CD4-positive, alpha-beta T cell treated with Interleukin-15 for 4 hours (primary cell): ENCODE results near the gene ARFGAP3.
"Not testable (repeated sequence)": the region's sequence is repeated elsewhere in the genome, so short reads cannot be mapped to it uniquely, and the experiment has no call there.

Experiments
- DNase-seq: peaks from one replicate; pipeline ENCODE4 v3.0.0-alpha.2; 2020; ENCODE audit warnings: low spot score

ARFGAP3 gene

GRCh38 chr22:42768385-42769035, 88.6 kb downstream of the ARFGAP3 start:
- no peak for DNase-seq

GRCh38 chr22:42766860-42767259, 90.2 kb downstream of the ARFGAP3 start:
- DNase-seq: no peak

GRCh38 chr22:42764895-42765363, 92.1 kb downstream of the ARFGAP3 start:
- DNase-seq: no peak

GRCh38 chr22:42763965-42764480, 93.0 kb downstream of the ARFGAP3 start:
- DNase-seq: no peak

GRCh38 chr22:42760806-42761565, 96.1 kb downstream of the ARFGAP3 start:
- DNase-seq: no peak

GRCh38 chr22:42758931-42759629, 98.0 kb downstream of the ARFGAP3 start:
- DNase-seq: no peak

GRCh38 chr22:42755553-42755952, 101.5 kb downstream of the ARFGAP3 start:
- DNase-seq: not testable (repeated sequence)

GRCh38 chr22:42755121-42755520, 102.0 kb downstream of the ARFGAP3 start:
- DNase-seq: not testable (repeated sequence)

- no peak for DNase-seq
Measured at GRCh38 chr22:42754658-42755057, 102.4 kb downstream of the ARFGAP3 start.

GRCh38 chr22:42752912-42753311, 104.2 kb downstream of the ARFGAP3 start:
- no peak for DNase-seq

GRCh38 chr22:42752230-42752746, 104.8 kb downstream of the ARFGAP3 start:
- no peak for DNase-seq

- not testable (repeated sequence) for DNase-seq
Measured at GRCh38 chr22:42750421-42750820, 106.7 kb downstream of the ARFGAP3 start.

- DNase-seq: no peak
Measured at GRCh38 chr22:42747701-42748513, 109.2 kb downstream of the ARFGAP3 start.
